Measurements from ENCODE around the gene GLYATL1. TPM values are rescaled to one million over a fixed set of nuclear protein-coding genes. Genes with fewer than 3 reads are reported as not detected.

GLYATL1 gene
- total and polyA plus RNA-seq, 2 experiments from 2014 or later, result 7.9 to 12.6 TPM

GRCh38 chr11:58949184-58949583, 9.9 kb downstream of the GLYATL1 start:
- Mint-ChIP-seq H3K9me3 (no peaks in the 10 kb centered on the region), H3K27me3 (ENCODE audit: insufficient read depth, low read depth, poor library complexity) (no peaks in the 10 kb centered on the region), H3K36me3 (ENCODE audit: low read depth) (peaks cover 4% of the 10 kb centered on the region), H3K27ac (no peak overlapping the region), H3K4me1 (peaks cover 2% of the 10 kb centered on the region), H3K4me3 (no peak overlapping the region)
- no peak overlapping the region for H3K4me3 ChIP-seq
- H3K9me2 ChIP-seq (ENCODE audit: insufficient read depth), result no peaks in the 10 kb centered on the region
- H4K20me1 ChIP-seq (replicated peaks; ENCODE audit: insufficient read depth), result no peaks in the 10 kb centered on the region
- H2AFZ ChIP-seq, result no peak overlapping the region
- no peak for ATAC-seq
- TF ChIP-seq NANOG (IDR thresholded peaks at IDR 0.05; ENCODE audit: borderline replicate concordance) (no peak), ZNF462 (CRISPR knock-in tag; IDR thresholded peaks at IDR 0.05) (no peak), CREB1 (CRISPR knock-in tag; IDR thresholded peaks at IDR 0.05; ENCODE audit: low read depth) (no peak)
- TF ChIP-seq, protein P1, sequence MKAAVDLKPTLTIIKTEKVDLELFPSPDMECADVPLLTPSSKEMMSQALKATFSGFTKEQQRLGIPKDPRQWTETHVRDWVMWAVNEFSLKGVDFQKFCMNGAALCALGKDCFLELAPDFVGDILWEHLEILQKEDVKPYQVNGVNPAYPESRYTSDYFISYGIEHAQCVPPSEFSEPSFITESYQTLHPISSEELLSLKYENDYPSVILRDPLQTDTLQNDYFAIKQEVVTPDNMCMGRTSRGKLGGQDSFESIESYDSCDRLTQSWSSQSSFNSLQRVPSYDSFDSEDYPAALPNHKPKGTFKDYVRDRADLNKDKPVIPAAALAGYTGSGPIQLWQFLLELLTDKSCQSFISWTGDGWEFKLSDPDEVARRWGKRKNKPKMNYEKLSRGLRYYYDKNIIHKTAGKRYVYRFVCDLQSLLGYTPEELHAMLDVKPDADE (IDR thresholded peaks at IDR 0.05), result no peak
- DNase-seq (ENCODE audit: low spot score), result no peak
- H3K27ac ChIP-seq (ENCODE audit: low read depth), result no peak overlapping the region
- no peak overlapping the region for H3K4me2 ChIP-seq
- no peaks in the 10 kb centered on the region for H3F3A ChIP-seq (replicated peaks; ENCODE audit: low read depth)
- no peaks in the 10 kb centered on the region for H3K79me2 ChIP-seq (replicated peaks; ENCODE audit: insufficient read depth)
- no peaks in the 10 kb centered on the region for H3K27me3 ChIP-seq (ENCODE audit: insufficient read depth)
- H3K36me3 ChIP-seq (ENCODE audit: insufficient read depth), result no peaks in the 10 kb centered on the region
- H3K4me1 ChIP-seq (ENCODE audit: insufficient read depth), result peaks cover under 1% of the 10 kb centered on the region; the same call in 1 of the 2 replicates

DNA sequence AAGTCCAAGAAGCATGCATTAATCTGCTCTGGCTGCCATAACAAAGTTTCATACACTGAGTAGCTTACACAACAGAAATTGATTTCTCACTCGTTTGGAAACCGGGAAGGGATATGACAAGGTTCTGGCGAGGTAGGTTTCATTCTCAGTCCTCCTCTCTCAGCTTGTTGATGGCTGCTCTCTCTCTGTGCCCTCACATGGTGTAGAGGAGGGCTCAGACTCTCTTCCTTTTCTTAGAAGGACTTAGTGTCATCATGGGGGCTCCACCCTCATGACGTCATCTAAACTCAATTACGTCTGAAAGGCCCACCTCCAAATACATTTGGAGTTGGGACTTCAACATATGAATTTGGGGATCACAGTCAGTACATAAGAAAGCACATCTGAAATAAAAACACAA, 18.6 kb downstream of the GLYATL1 start:
- Mint-ChIP-seq H3K4me3 (no peak overlapping the region), H3K27me3 (ENCODE audit: insufficient read depth, low read depth, poor library complexity) (peaks cover 5% of the 10 kb centered on the region), H3K36me3 (ENCODE audit: low read depth) (no peaks in the 10 kb centered on the region; the same call in 2 of the 3 replicates), H3K4me1 (peaks cover 29% of the 10 kb centered on the region), H3K9me3 (no peaks in the 10 kb centered on the region; the same call in 2 of the 3 replicates), H3K27ac (no peak overlapping the region)
- Histone ChIP-seq H3K27ac (ENCODE audit: low read depth) (no peak overlapping the region), H3K36me3 (ENCODE audit: insufficient read depth) (no peaks in the 10 kb centered on the region), H3K9me2 (ENCODE audit: insufficient read depth) (0 out of 2 replicates have a peak, but pooled peaks cover 3% of the 10 kb centered on the region), H4K20me1 (replicated peaks; ENCODE audit: insufficient read depth) (no peaks in the 10 kb centered on the region), H3K79me2 (replicated peaks; ENCODE audit: insufficient read depth) (no peaks in the 10 kb centered on the region), H3K27me3 (ENCODE audit: insufficient read depth) (peaks cover 12% of the 10 kb centered on the region; the same call in 1 of the 2 replicates), H3K4me1 (ENCODE audit: insufficient read depth) (peaks cover 18% of the 10 kb centered on the region), H3F3A (replicated peaks; ENCODE audit: low read depth) (no peaks in the 10 kb centered on the region), H3K4me2 (no peak overlapping the region), H3K4me3 (no peak overlapping the region), H2AFZ (peak overlapping the region; percentile 21; the same call in 1 of the 2 replicates)
- ATAC-seq (no peak), DNase-seq (ENCODE audit: low spot score) (no peak)
- TF ChIP-seq ZNF114 (CRISPR knock-in tag; IDR thresholded peaks at IDR 0.05) (no peak), JUNB (IDR thresholded peaks at IDR 0.05; ENCODE audit: unreplicated experiment) (no peak), ZNF331 (CRISPR knock-in tag; IDR thresholded peaks at IDR 0.05; ENCODE audit: low read depth) (no peak), EZH2 (IDR thresholded peaks at IDR 0.05; ENCODE audit: low read depth, unreplicated experiment) (no peak), REST (IDR thresholded peaks at IDR 0.05; ENCODE audit: unreplicated experiment) (no peak), EZH2phosphoT487 (IDR thresholded peaks at IDR 0.05; ENCODE audit: unreplicated experiment) (no peak)
- TF ChIP-seq, protein P1 (IDR thresholded peaks at IDR 0.05), result no peak
